Mesodermal cell (in vitro differentiated cells): ENCODE measurements around the gene MYCBP2.

Source experiments
- H3K27ac ChIP-seq: 2 replicates; pipeline ENCODE4 v1.7.0; 2013; ENCODE audit warnings: mild to moderate bottlenecking, low read depth, low read length, moderate library complexity; ENCODE audit not compliant: severe bottlenecking
- H3K36me3 ChIP-seq: 2 replicates; pipeline ENCODE4 v1.7.1; 2013; ENCODE audit warnings: mild to moderate bottlenecking, low read length, moderate library complexity; ENCODE audit not compliant: control insufficient read depth, insufficient read depth
- H3K4me1 ChIP-seq: one replicate; pipeline ENCODE4 v1.7.1; 2013; ENCODE audit warnings: mild to moderate bottlenecking, low read length; ENCODE audit not compliant: insufficient read depth, control insufficient read depth, poor library complexity, severe bottlenecking
- H3K4me3 ChIP-seq: 2 replicates; pipeline ENCODE4 v1.7.0; 2013; ENCODE audit warnings: low read length, control low read depth, mild to moderate bottlenecking; ENCODE audit not compliant: insufficient read depth, poor library complexity, severe bottlenecking; ENCODE audit errors: extremely low read depth
- H3K9me3 ChIP-seq: 2 replicates; pipeline ENCODE4 v1.7.1; 2013; ENCODE audit warnings: mild to moderate bottlenecking, low read length, moderate library complexity; ENCODE audit not compliant: control insufficient read depth
- WGBS, 2 experiments: methylation state at CpG; one replicate each; pipeline ENCODE4 v1.1.5; 2013; ENCODE audit warnings: missing lambda C conversion rate in 2 of 2; ENCODE audit not compliant: insufficient coverage in 2 of 2; 5-methylcytosine and 5-hydroxymethylcytosine counted together

The MYCBP2 gene

DNA sequence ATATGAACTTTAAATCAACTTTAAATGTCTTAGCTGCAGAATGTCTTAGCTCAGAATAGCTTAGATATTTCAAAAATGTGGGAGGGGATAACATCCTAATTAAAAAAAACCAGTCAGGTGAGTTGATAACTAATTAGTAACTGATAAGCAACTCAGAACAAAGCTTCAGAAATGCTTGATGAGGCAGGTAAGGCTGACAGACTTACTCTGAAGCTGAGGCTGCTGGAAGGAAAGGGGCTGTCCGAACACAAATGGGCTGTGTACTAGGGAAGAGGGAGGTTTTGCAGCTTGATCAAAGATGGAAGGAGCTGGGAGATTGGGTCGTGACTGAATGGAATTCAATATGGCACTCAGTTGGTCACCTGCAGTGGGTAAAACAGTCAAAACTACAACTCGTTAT is 208.8 kb downstream of the MYCBP2 start:
- Histone ChIP-seq H3K4me1 (no peaks in the 10 kb centered on the region), H3K4me3 (no peak overlapping the region), H3K36me3 (peaks cover 6% of the 10 kb centered on the region), H3K27ac (no peak overlapping the region), H3K9me3 (no peaks in the 10 kb centered on the region)
- WGBS, 2 experiments, result 82 to 100% methylated on average over 1 to 2 of the region's 3 CpGs

DNA sequence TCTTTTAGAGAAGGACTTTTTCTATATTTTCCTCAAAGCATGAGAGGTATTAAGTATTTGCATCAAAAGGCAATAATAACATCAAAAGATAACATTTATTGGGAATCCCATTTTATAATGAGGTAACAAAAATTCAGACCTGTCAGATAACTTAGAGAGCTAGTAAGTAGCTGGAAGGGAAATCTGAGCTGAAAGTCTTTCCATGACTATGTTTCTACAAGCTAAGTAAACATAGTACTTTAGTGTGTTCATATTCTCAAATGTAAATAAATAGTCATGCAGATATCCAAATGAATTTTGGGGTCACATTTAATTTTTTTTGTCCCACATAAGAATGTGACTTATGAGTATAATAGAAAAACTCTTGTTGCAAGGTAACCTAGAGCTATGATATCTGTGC is 212.6 kb downstream of the MYCBP2 start:
- Histone ChIP-seq H3K27ac (no peak overlapping the region), H3K4me3 (no peak overlapping the region), H3K4me1 (no peaks in the 10 kb centered on the region), H3K9me3 (peaks cover 19% of the 10 kb centered on the region), H3K36me3 (peaks cover 17% of the 10 kb centered on the region)

DNA sequence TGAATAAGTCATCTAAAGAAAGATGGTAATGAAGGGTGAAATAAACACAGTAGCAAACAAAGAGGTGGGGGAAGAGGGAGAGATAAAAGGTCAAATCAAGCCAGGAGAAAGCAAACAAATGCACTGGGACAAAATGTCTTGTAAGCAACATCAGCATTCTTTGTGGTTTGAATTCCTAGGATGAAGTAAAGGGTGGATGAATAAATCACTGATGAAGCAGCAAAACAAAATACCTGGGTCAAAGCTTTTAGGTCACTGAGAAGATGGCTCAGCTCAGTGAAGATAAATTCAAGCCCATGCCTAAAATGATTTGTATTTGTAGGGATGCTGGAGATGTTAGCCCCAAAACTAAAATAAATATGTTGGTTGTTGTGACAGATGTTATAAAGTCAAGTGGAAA is 213.4 kb downstream of the MYCBP2 start:
- H3K9me3 ChIP-seq, result peaks cover 21% of the 10 kb centered on the region
- H3K4me3 ChIP-seq, result no peak overlapping the region
- no peaks in the 10 kb centered on the region for H3K4me1 ChIP-seq
- no peak overlapping the region for H3K27ac ChIP-seq
- peaks cover 17% of the 10 kb centered on the region for H3K36me3 ChIP-seq

DNA sequence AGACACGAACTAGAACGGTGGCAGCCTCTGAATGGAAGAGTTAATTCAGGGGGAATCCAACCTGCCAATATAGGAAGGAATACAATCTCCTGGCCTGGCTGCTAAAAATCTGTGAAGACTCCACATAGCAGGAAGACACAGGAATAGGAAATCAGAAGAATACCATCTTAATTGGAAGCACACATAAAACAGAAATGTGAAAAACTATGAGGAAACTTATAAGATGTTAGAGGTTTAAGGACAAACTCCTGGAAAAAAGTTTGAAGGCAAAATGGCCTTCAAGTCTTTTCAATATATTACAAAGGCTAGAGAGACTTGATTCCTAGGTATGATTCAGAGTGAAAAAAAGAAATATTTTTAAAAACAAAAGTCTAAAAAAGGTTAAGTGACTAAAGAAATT is 221.8 kb downstream of the MYCBP2 start:
- 63 to 71% methylated on average over 2 of the region's 2 CpGs for WGBS, 2 experiments
- Histone ChIP-seq H3K4me3 (no peak overlapping the region), H3K36me3 (peaks cover 2% of the 10 kb centered on the region), H3K27ac (no peak overlapping the region), H3K9me3 (peaks cover 8% of the 10 kb centered on the region), H3K4me1 (no peaks in the 10 kb centered on the region)

DNA sequence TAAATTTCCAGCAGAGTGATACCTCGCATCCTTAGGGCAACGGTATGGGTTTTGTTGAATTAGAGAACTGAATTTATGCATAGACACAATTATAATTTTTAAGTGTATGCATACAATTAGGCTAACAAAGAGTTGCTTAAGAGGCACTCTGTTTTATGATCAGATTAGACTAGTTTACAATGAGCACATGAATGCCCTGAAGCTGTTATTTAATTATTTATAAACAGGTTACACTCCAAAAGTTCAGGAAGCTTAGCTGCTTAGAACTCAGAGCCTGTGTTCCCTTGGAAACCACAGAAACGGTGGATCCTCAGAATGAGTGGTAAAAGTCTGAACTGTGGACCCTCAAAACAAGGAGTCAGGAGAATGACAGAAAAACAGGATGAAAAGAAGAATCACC is 227.5 kb downstream of the MYCBP2 start:
- H3K9me3 ChIP-seq, result no peaks in the 10 kb centered on the region
- no CpG with 5 or more reads among the region's 3 CpGs for WGBS, 2 experiments
- peaks cover 26% of the 10 kb centered on the region for H3K36me3 ChIP-seq
- H3K27ac ChIP-seq, result no peak overlapping the region
- no peaks in the 10 kb centered on the region for H3K4me1 ChIP-seq
- H3K4me3 ChIP-seq, result no peak overlapping the region

DNA sequence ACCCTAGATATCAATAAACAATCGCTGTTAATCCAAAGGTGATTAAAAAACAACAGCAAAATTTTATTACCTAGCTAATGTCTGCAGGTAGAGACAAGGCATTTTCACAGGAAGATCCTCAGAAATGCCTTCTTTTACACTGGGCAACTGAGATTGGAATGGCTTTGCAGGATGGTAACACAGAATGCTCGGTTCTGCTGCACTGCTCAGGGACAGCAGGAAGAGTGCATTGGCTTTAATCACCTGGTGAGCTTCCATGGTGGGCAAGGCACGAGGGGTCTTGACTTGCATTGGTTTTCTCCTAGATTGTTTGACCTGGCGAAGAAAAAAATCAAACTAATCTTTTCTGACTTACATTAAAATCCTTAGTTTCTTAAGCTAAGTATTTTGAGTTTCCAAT is 231.6 kb downstream of the MYCBP2 start:
- Histone ChIP-seq H3K4me3 (no peak overlapping the region), H3K36me3 (peaks cover 38% of the 10 kb centered on the region), H3K4me1 (no peaks in the 10 kb centered on the region), H3K27ac (no peak overlapping the region), H3K9me3 (no peaks in the 10 kb centered on the region)
- 78 to 87% methylated on average over 1 to 3 of the region's 4 CpGs for WGBS, 2 experiments

DNA sequence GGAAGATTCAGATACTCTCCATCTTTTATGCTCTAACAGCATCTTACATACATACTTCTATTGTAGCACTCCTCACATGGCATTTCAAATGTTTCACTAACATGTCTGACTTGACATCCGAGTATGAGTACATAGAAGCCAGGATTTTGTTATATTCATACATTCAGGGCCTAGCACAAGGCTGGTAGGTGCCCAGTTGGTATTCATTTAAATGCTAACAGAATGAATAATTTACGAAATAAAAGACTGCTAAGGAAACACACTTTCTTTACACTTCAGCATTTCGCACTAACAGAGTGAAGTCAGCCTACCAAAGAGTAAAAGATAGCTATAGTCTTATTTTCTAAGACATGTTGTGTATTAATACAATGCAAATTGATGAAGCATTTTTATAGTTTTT is 232.1 kb downstream of the MYCBP2 start:
- no CpG with 5 or more reads among the region's 3 CpGs for WGBS, 2 experiments
- no peak overlapping the region for H3K27ac ChIP-seq
- no peaks in the 10 kb centered on the region for H3K9me3 ChIP-seq
- H3K4me1 ChIP-seq, result no peaks in the 10 kb centered on the region
- H3K4me3 ChIP-seq, result no peak overlapping the region
- H3K36me3 ChIP-seq, result peaks cover 38% of the 10 kb centered on the region

DNA sequence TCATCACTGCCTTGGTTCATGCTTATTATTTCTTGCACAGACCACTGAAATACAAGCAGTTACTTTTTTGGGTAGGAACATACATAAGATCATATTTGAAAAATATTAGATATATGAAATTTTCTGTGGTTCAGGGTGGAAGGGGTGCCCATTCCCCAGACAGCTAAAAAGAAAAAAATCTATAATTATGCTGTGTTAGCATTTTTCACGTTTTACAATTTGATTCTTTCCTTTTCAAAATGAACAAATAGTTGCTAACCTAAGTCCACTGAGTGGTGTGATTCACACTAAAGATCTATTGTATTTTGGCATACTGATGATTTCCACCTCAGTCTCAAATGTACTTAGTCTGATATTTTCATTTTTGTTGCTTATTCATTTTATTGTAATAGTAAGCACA is 233.2 kb downstream of the MYCBP2 start:
- Histone ChIP-seq H3K9me3 (no peaks in the 10 kb centered on the region), H3K27ac (no peak overlapping the region), H3K36me3 (peaks cover 39% of the 10 kb centered on the region), H3K4me3 (no peak overlapping the region), H3K4me1 (no peaks in the 10 kb centered on the region)
- no CpG with 5 or more reads among the region's 1 CpG for WGBS, 2 experiments

DNA sequence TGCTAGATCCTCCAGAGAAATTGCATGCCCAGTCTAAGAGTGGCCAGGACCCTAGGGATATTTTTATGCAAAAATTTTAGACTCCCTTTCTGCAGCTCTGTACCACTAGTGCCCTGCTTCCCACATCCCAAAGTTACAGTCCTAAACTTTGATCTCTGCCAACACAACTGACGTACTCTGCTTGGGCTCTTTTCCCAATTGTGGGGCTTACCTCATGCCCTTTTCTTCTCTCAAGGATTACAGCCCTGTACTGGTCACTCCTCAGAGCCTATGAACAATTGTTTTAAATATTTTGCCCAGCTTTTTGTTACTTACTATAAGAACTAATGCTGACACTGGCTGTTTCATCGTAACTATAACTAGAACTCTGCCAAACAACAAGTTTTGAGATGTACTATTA is 242.1 kb downstream of the MYCBP2 start:
- H3K9me3 ChIP-seq, result no peaks in the 10 kb centered on the region
- WGBS, 2 experiments, result 91% methylated on average over 1 of the region's 2 CpGs; no CpG with 5 or more reads in 1 of the 2 experiments
- no peak overlapping the region for H3K4me3 ChIP-seq
- H3K27ac ChIP-seq, result no peak overlapping the region
- no peaks in the 10 kb centered on the region for H3K4me1 ChIP-seq
- peaks cover 49% of the 10 kb centered on the region for H3K36me3 ChIP-seq

DNA sequence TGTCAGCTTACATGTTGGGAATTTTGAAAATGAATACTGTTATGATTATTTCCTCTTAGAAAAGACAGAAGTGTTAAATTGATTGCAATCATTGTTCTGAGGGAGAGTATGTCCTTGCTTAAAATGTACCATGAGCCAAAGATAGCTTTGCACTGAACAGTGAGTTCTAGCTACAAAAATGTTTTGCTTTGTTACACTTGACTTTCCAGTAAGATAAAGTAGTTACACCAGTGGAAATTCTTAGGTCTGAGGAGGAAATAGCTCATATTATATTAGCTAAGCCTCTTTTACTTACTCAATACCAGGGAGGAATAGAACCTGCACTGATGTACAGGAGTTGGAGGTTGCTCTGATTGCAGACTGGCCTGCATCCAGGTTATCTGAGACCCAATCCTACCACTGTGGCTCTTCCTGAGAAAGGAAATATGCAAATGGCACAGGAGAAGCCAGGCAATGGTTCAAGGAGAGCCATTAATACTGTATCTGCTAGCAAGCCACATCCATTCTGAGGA is 246.9 kb downstream of the MYCBP2 start:
- H3K36me3 ChIP-seq, result peaks cover 52% of the 10 kb centered on the region
- H3K4me3 ChIP-seq, result no peak overlapping the region
- no peaks in the 10 kb centered on the region for H3K4me1 ChIP-seq
- no peaks in the 10 kb centered on the region for H3K9me3 ChIP-seq
- no peak overlapping the region for H3K27ac ChIP-seq

DNA sequence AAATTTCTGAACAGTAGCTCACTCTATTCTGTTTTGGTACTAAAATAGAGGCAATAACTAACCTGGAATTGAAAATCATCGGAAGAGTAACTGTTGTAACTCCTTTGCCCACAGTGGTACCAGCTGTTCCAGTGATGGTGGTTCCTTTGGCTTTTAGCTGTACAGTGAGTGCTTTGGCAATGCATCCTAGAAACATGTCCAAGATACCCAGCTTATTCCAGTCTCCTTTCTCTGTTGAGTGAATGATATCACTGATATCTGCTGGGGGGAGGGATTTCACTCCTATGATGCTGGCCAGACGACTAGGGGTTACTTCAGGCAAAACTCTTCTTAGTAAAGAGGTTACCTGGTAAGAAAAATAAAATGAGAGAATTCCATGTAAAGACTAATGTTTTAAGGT is 259.4 kb downstream of the MYCBP2 start:
- H3K4me3 ChIP-seq, result no peak overlapping the region
- peaks cover 6% of the 10 kb centered on the region for H3K4me1 ChIP-seq
- WGBS, 2 experiments, result 83 to 100% methylated on average over 1 of the region's 2 CpGs
- H3K27ac ChIP-seq, result no peak overlapping the region
- no peaks in the 10 kb centered on the region for H3K9me3 ChIP-seq
- H3K36me3 ChIP-seq, result peaks cover 43% of the 10 kb centered on the region
